Measurements from ENCODE around the gene TAPT1.

- no peak for TF ChIP-seq CTCF (conservative IDR thresholded peaks at IDR 0.05; ENCODE audit: low read length)
- no peak for TF ChIP-seq EZH2phosphoT487 (IDR thresholded peaks at IDR 0.05; ENCODE audit: borderline replicate concordance)
Measured at GRCh38 chr4:16160457-16160856, 65.8 kb downstream of the TAPT1 start.

Data from Loucy (cell line).